A549 (cell line): ENCODE data around the gene RPL37. TPM values are rescaled to one million over a fixed set of nuclear protein-coding genes. Genes with fewer than 3 reads are reported as not detected.

ENCODE experiments used
- ATAC-seq, 2 experiments: fragments of 200-7000 bp in 1 of 2; fragments of >200 bp in 1 of 2; cut with Nextera tagmentation in 1 of 2; cut with Tn5 transposase in 1 of 2; 3 replicates each; pipeline versions ENCODE4 v1.8.0 to v1.9.1; 2018 to 2020; ENCODE audit warnings: mild to moderate bottlenecking in 1 of 2, moderate library complexity in 1 of 2
- CTCF ChIA-PET: fragments of 300-600 bp; sonication (Branson Sonifier 250); formaldehyde crosslinking; extraction: SDS; loops from one replicate; lab custom pipeline; 2021; ENCODE audit warnings: antibody characterized with exemption, inconsistent platforms; lab: Yijun Ruan, JAX
- POLR2A ChIA-PET: fragments of 350-600 bp; formaldehyde crosslinking; extraction: SDS; loops from one replicate; lab custom pipeline; 2021; ENCODE audit warnings: antibody characterized with exemption, inconsistent platforms; lab: Yijun Ruan, JAX
- DNase-seq, 2 experiments: peaks; one replicate each; pipeline versions ENCODE4 v3.0.0 to v3.0.0-alpha.2; 2011 to 2016; ENCODE audit warnings: low read depth in 1 of 2, low spot score in 1 of 2
- FAIRE-seq: peaks from 2 replicates; lab custom pipeline; 2011; peaks lifted over from hg19 to GRCh38; lab: Jason Lieb, UNC
- H3K27ac ChIP-seq, 2 experiments: fragments of >200 bp; sonication (Bioruptor Twin); formaldehyde crosslinking; 3 replicates each; pipeline ENCODE4 v1.5.1; 2016 to 2017
- H3K4me1 ChIP-seq: fragments of >200 bp; sonication (Bioruptor Twin); formaldehyde crosslinking; 3 replicates; pipeline ENCODE4 v1.6.1; 2016
- H3K4me2 ChIP-seq: fragments of >200 bp; sonication (Bioruptor Twin); formaldehyde crosslinking; 3 replicates; pipeline ENCODE4 v1.6.1; 2016
- H3K4me3 ChIP-seq: fragments of >200 bp; sonication (Bioruptor Twin); formaldehyde crosslinking; 3 replicates; pipeline ENCODE4 v1.5.1; 2016
- H3K9me3 ChIP-seq: fragments of >200 bp; sonication (Bioruptor Twin); formaldehyde crosslinking; 3 replicates; pipeline ENCODE4 v1.6.1; 2016
- BHLHE40 ChIP-seq: IDR thresholded peaks from 2 replicates; pipeline ENCODE4 v1.6.1; 2012; ENCODE audit warnings: low read depth, low read length, inconsistent platforms
- CHD2 ChIP-seq: fragments of 150-350 bp; IDR thresholded peaks from 2 replicates; pipeline ENCODE4 v1.6.1; 2014; ENCODE audit warnings: low read length; ENCODE audit not compliant: partially characterized antibody
- FOSL2 ChIP-seq, 2 experiments: fragments of 450-650 bp in 1 of 2; fragments of >200 bp in 1 of 2; sonication (Bioruptor Twin) in 1 of 2; formaldehyde crosslinking; IDR thresholded peaks; 2 replicates each; pipeline versions ENCODE4 v1.5.0 to v1.6.1; 2016 to 2020; ENCODE audit warnings: mild to moderate bottlenecking in 1 of 2, moderate library complexity in 1 of 2
- GATA3 ChIP-seq: IDR thresholded peaks from 2 replicates; pipeline ENCODE4 v1.6.1; 2012; ENCODE audit warnings: borderline replicate concordance
- JUN ChIP-seq, 2 experiments: fragments of >200 bp; sonication (Bioruptor Twin); formaldehyde crosslinking; IDR thresholded peaks; 2 replicates in 1 of 2; 3 replicates in 1 of 2; pipeline ENCODE4 v1.6.1; 2016 to 2017
- KDM5A ChIP-seq: fragments of 200-600 bp; sonication (generic); IDR thresholded peaks from 2 replicates; pipeline ENCODE4 v1.6.1; 2016; ENCODE audit warnings: antibody characterized with exemption, mild to moderate bottlenecking
- MYC ChIP-seq: IDR thresholded peaks from 2 replicates; pipeline ENCODE4 v1.6.1; 2012; ENCODE audit warnings: mild to moderate bottlenecking, inconsistent platforms, low read length, improper control_type of control experiment, borderline replicate concordance
- NPAS2 ChIP-seq: fragments of 250-450 bp; sonication (Bioruptor Pico); IDR thresholded peaks from 2 replicates; pipeline ENCODE4 v1.8.0; 2022; ENCODE audit warnings: mild to moderate bottlenecking, moderate library complexity, borderline replicate concordance
- PHF8 ChIP-seq: fragments of 200-600 bp; sonication (generic); IDR thresholded peaks from 2 replicates; pipeline ENCODE4 v1.6.1; 2016; ENCODE audit warnings: low read depth, mild to moderate bottlenecking, antibody characterized with exemption, moderate library complexity, borderline replicate concordance
- POLR2A ChIP-seq: IDR thresholded peaks from 2 replicates; pipeline ENCODE4 v1.6.1; 2012; ENCODE audit warnings: mild to moderate bottlenecking, low read length
- POLR2AphosphoS2 ChIP-seq: conservative IDR thresholded peaks from 2 replicates; pipeline ENCODE4 v1.6.1; 2012; ENCODE audit warnings: low read length, improper control_type of control experiment, inconsistent platforms
- RCOR1 ChIP-seq: fragments of 150-350 bp; IDR thresholded peaks from 2 replicates; pipeline ENCODE4 v1.6.1; 2014; ENCODE audit warnings: antibody characterized with exemption, low read length, low read depth
- RFX5 ChIP-seq: fragments of 450-650 bp; IDR thresholded peaks from 2 replicates; pipeline ENCODE4 v1.7.1; 2014; ENCODE audit warnings: antibody characterized with exemption, mild to moderate bottlenecking, moderate library complexity
- TFCP2L1 ChIP-seq: fragments of 250-450 bp; sonication (Bioruptor Pico); IDR thresholded peaks from 2 replicates; pipeline ENCODE4 v1.5.0; 2021; ENCODE audit warnings: mild to moderate bottlenecking
- ZC3H11A ChIP-seq: fragments of 450-650 bp; IDR thresholded peaks from 2 replicates; pipeline ENCODE4 v1.6.1; 2014; ENCODE audit warnings: antibody characterized with exemption, mild to moderate bottlenecking
- ZFP36 ChIP-seq: fragments of 450-650 bp; IDR thresholded peaks from 2 replicates; pipeline ENCODE4 v1.6.1; 2014; ENCODE audit warnings: borderline replicate concordance; ENCODE audit not compliant: partially characterized antibody
- ZNF302 ChIP-seq: fragments of 250-450 bp; sonication (Bioruptor Pico); IDR thresholded peaks from 2 replicates; pipeline ENCODE4 v1.9.0; 2021; ENCODE audit warnings: inconsistent platforms, mild to moderate bottlenecking, moderate library complexity
- ZSCAN20 ChIP-seq: fragments of 250-450 bp; sonication (Bioruptor Pico); IDR thresholded peaks from 2 replicates; pipeline ENCODE4 v1.8.0; 2022; ENCODE audit warnings: mild to moderate bottlenecking, moderate library complexity
- WGBS: methylation state at CpG from one replicate; pipeline ENCODE4 v1.1.6; 2017; ENCODE audit errors: missing lambda C conversion rate; 5-methylcytosine and 5-hydroxymethylcytosine counted together
- polyA plus RNA-seq, 4 experiments: library from polyadenylated mRNA; depleted of rRNA in 3 of 4; stranded (reverse); fragments of >200 nt; fragmentation: RNase III in 1 of 4; extraction: RNeasy Plus Mini Kit Qiagen cat#74134 plus additional on column Dnase treatment in 1 of 4; gene quantifications; 2 replicates in 3 of 4; 3 replicates in 1 of 4; pipeline ENCODE4 v1.2.3, GENCODE V29; 2011 to 2017
- TF ChIP-seq, protein P1 (sequence below): fragments of 150-350 bp; IDR thresholded peaks from 2 replicates; pipeline ENCODE4 v1.6.1; 2014; ENCODE audit warnings: low read depth, mild to moderate bottlenecking, low read length
- TF ChIP-seq, protein P2 (sequence below): fragments of 250-450 bp; sonication (Bioruptor Pico); IDR thresholded peaks from 2 replicates; pipeline ENCODE4 v1.5.0; 2021; ENCODE audit warnings: mild to moderate bottlenecking, moderate library complexity, borderline replicate concordance
- TF ChIP-seq, protein P3 (sequence below): fragments of 200-600 bp; sonication (generic); IDR thresholded peaks from 2 replicates; pipeline ENCODE4 v1.6.1; 2016; ENCODE audit warnings: antibody characterized with exemption, mild to moderate bottlenecking, moderate library complexity
- TF ChIP-seq, protein P4 (sequence below): fragments of 250-450 bp; sonication (Bioruptor Pico); IDR thresholded peaks from 2 replicates; pipeline ENCODE4 v1.5.0; 2020; ENCODE audit warnings: low read depth, mild to moderate bottlenecking, moderate library complexity

The RPL37 gene
- polyA plus RNA-seq, 2 of the 4 experiments (the other 2 are of a cell fraction) = 2,762 to 4,402 TPM

DNA sequence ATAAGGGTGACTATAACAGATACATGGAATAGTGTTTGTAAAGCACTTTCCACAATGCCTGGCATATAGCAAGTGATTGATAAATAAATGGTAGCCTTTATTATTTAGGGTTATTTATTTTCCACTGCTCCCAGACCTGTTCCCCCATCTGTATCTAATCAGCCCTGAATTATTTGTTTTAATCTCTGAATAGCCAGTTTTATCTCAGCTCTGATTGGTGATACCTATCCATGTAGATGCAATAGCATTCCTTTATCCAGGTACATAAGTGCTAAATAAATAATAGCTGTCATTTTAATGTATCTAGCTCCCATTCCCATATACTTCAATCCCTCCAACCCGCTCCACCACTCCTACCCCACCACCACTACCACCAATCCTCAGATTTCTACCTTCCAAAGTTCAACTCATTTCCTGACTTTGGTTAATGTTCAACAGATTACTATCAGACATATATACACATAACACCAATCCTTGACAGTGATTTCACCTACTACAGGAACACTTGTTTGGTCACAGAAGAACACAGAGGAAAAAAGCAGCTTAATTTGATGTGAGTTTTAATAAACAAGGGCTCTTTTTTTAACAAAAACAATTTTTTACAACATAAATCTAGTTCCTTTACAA is 50.9 kb downstream of the RPL37 start:
- TF ChIP-seq CHD2 (no peak), ZNF302 (CRISPR knock-in tag) (no peak), KDM5A (no peak), POLR2AphosphoS2 (no peak), BHLHE40 (no peak), POLR2A (no peak), ZSCAN20 (CRISPR knock-in tag) (no peak), ZC3H11A (no peak), NPAS2 (no peak), MYC (no peak), TFCP2L1 (CRISPR knock-in tag) (no peak)
- TF ChIP-seq, protein P1, sequence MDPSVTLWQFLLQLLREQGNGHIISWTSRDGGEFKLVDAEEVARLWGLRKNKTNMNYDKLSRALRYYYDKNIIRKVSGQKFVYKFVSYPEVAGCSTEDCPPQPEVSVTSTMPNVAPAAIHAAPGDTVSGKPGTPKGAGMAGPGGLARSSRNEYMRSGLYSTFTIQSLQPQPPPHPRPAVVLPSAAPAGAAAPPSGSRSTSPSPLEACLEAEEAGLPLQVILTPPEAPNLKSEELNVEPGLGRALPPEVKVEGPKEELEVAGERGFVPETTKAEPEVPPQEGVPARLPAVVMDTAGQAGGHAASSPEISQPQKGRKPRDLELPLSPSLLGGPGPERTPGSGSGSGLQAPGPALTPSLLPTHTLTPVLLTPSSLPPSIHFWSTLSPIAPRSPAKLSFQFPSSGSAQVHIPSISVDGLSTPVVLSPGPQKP = no peak
- TF ChIP-seq, protein P2, sequence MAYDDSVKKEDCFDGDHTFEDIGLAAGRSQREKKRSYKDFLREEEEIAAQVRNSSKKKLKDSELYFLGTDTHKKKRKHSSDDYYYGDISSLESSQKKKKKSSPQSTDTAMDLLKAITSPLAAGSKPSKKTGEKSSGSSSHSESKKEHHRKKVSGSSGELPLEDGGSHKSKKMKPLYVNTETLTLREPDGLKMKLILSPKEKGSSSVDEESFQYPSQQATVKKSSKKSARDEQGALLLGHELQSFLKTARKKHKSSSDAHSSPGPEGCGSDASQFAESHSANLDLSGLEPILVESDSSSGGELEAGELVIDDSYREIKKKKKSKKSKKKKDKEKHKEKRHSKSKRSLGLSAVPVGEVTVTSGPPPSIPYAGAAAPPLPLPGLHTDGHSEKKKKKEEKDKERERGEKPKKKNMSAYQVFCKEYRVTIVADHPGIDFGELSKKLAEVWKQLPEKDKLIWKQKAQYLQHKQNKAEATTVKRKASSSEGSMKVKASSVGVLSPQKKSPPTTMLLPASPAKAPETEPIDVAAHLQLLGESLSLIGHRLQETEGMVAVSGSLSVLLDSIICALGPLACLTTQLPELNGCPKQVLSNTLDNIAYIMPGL = no peak
- POLR2A ChIA-PET = no interaction called here
- FAIRE-seq (peak; percentile 49), ATAC-seq (peak; percentile 54 to 92; a peak in 4 of 6 replicates), DNase-seq (peak in 1 of 2 experiments; percentile 56)
- H3K27ac ChIP-seq = peak overlapping the region; percentile 19 to 75; a peak in 4 of 6 replicates
- CTCF ChIA-PET = interaction anchor here (0.6 to 2.0 kb wide), 4 partner anchors 9 to 618 kb away, joined by 3 to 7 read pairs (median 4); partner anchors contain the start of gene TTC33
- peak overlapping the region; percentile 75 for H3K4me2 ChIP-seq
- peaks cover 56% of the 10 kb centered on the region for H3K4me1 ChIP-seq
- H3K9me3 ChIP-seq = peaks cover 14% of the 10 kb centered on the region
- 11% methylated on average over 1 of the region's 1 CpG for WGBS
- no peak overlapping the region for H3K4me3 ChIP-seq

DNA sequence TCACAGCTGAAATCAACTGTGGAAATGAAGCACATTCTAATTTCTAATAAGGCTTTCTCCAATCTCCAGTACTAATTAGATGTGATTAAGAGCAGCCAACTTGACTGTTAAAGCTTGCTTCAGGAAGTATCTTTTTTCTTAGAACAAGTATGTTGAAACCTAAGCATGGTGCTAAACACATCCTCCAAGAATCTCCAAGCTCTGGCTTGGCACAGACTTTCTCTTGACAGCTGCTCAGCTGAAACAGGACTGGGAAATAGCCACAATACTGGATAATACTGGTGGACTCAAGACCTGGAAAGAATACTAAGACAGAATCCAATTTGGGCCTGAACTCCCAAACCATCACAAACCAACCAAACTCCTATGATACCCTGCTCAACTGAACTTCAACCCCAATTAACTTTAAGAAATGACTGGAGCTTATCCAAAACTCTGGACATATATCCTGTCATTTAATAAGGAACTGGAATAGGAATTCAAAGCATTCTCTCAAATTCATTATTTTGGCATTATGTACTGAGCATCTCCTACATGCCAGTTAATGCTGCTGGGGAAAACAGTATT is 53.1 kb downstream of the RPL37 start:
- H3K4me2 ChIP-seq = peak overlapping the region; percentile 15; the same call in 1 of the 3 replicates
- no peak for TF ChIP-seq ZC3H11A
- TF ChIP-seq JUN (IDR thresholded peaks at IDR 0.05) = no peak
- TF ChIP-seq RFX5 = no peak
- TF ChIP-seq ZSCAN20 (CRISPR knock-in tag) = no peak
- no peak for TF ChIP-seq TFCP2L1 (CRISPR knock-in tag)
- H3K4me3 ChIP-seq = no peak overlapping the region
- H3K4me1 ChIP-seq = peaks cover 56% of the 10 kb centered on the region
- no peaks in the 10 kb centered on the region for H3K9me3 ChIP-seq
- CTCF ChIA-PET = interaction anchor here (0.6 to 1.4 kb wide), 2 partner anchors 16 to 33 kb away, joined by 3 read pairs; no protein-coding TSS in a partner anchor
- no peak for DNase-seq
- FAIRE-seq = no peak
- POLR2A ChIA-PET = no interaction called here
- ATAC-seq = 0 out of 6 replicates have a peak, but pooled peaks of 1 of the 2 experiments have one; percentile 47
- H3K27ac ChIP-seq = 0 out of 6 replicates have a peak overlapping the region, but pooled peaks of 1 of the 2 experiments have one; percentile 12

DNA sequence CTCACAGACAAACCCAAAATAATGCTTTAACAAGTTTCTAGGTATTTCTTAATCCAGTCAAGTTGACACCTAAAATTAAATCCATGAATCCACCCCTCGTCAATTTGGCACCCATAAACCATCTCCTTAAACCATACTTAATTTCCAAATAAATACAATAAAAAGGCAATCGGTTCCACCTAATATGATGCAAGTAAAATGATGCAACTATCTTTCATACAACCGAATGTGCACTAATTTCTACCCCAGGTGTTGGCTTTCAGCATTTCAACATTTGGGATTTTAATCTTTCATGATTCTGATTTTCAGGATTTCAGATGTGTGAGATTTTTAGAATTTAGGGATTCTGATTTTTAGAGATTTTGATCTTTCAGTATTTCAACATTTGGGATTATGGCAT is 54.2 kb downstream of the RPL37 start:
- ChIA-PET CTCF (interaction anchor here (1.4 to 1.7 kb wide), 2 partner anchors 9 to 34 kb away, joined by 3 read pairs; no protein-coding TSS in a partner anchor), POLR2A (no interaction called here)
- TF ChIP-seq ZFP36 = no peak
- no peak for TF ChIP-seq RCOR1
- TF ChIP-seq ZSCAN20 (CRISPR knock-in tag) = no peak
- TF ChIP-seq, protein P3, sequence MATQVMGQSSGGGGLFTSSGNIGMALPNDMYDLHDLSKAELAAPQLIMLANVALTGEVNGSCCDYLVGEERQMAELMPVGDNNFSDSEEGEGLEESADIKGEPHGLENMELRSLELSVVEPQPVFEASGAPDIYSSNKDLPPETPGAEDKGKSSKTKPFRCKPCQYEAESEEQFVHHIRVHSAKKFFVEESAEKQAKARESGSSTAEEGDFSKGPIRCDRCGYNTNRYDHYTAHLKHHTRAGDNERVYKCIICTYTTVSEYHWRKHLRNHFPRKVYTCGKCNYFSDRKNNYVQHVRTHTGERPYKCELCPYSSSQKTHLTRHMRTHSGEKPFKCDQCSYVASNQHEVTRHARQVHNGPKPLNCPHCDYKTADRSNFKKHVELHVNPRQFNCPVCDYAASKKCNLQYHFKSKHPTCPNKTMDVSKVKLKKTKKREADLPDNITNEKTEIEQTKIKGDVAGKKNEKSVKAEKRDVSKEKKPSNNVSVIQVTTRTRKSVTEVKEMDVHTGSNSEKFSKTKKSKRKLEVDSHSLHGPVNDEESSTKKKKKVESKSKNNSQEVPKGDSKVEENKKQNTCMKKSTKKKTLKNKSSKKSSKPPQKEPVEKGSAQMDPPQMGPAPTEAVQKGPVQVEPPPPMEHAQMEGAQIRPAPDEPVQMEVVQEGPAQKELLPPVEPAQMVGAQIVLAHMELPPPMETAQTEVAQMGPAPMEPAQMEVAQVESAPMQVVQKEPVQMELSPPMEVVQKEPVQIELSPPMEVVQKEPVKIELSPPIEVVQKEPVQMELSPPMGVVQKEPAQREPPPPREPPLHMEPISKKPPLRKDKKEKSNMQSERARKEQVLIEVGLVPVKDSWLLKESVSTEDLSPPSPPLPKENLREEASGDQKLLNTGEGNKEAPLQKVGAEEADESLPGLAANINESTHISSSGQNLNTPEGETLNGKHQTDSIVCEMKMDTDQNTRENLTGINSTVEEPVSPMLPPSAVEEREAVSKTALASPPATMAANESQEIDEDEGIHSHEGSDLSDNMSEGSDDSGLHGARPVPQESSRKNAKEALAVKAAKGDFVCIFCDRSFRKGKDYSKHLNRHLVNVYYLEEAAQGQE = no peak
- no peak for TF ChIP-seq JUN (IDR thresholded peaks at IDR 0.05)
- TF ChIP-seq FOSL2 (IDR thresholded peaks at IDR 0.05) = no peak
- TF ChIP-seq FOSL2 (CRISPR knock-in tag; IDR thresholded peaks at IDR 0.05) = no peak
- TF ChIP-seq, protein P4, sequence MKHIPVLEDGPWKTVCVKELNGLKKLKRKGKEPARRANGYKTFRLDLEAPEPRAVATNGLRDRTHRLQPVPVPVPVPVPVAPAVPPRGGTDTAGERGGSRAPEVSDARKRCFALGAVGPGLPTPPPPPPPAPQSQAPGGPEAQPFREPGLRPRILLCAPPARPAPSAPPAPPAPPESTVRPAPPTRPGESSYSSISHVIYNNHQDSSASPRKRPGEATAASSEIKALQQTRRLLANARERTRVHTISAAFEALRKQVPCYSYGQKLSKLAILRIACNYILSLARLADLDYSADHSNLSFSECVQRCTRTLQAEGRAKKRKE (CRISPR knock-in tag) = no peak
- no peak for TF ChIP-seq PHF8
- TF ChIP-seq GATA3 = no peak
- no peak for TF ChIP-seq ZC3H11A
- no peak for TF ChIP-seq TFCP2L1 (CRISPR knock-in tag)
- Histone ChIP-seq H3K27ac (no peak overlapping the region), H3K4me1 (peaks cover 66% of the 10 kb centered on the region), H3K4me2 (no peak overlapping the region), H3K9me3 (no peaks in the 10 kb centered on the region), H3K4me3 (no peak overlapping the region)
- FAIRE-seq (no peak), ATAC-seq (no peak), DNase-seq (no peak)
- WGBS = 83% methylated on average over 3 of the region's 3 CpGs
